Activated CD4-positive, CD25-positive, alpha-beta regulatory T cell treated with anti-CD3 and anti-CD28 coated beads, Interleukin-2, amount 50 U/mL, for 72 hours (primary cell): ENCODE measurements around the gene CCL8.

Experiments
- DNase-seq: peaks from one replicate; pipeline ENCODE4 v3.0.0; 2021

CCL8 gene

GRCh38 chr17:34319039-34319483 lies at the start of gene CCL8:
CCL8 (plus strand) TSS chr17:34319435; CDS start chr17:34319502, 67 bp downstream.
- no peak for DNase-seq

- no peak for DNase-seq
Measured at GRCh38 chr17:34269969-34270368, 49.3 kb upstream of the CCL8 start, which contains the start of gene CCL7. CCL7 (plus strand) TSS chr17:34270221; CDS start chr17:34270291, 70 bp downstream.

GRCh38 chr17:34275881-34276280 lies 43.4 kb upstream of the CCL8 start:
- no peak for DNase-seq

- DNase-seq = no peak
Measured at GRCh38 chr17:34276826-34277225, 42.4 kb upstream of the CCL8 start.

- DNase-seq = no peak
Measured at GRCh38 chr17:34283571-34283970, 35.7 kb upstream of the CCL8 start.

- DNase-seq = no peak
Measured at GRCh38 chr17:34285286-34285792, 33.9 kb upstream of the CCL8 start, which contains the start of gene CCL11. CCL11 (plus strand) TSS chr17:34285742; CDS start chr17:34285809, 67 bp downstream.

GRCh38 chr17:34287875-34288274 lies 31.4 kb upstream of the CCL8 start:
- no peak for DNase-seq

- DNase-seq = no peak
Measured at GRCh38 chr17:34290586-34290985, 28.6 kb upstream of the CCL8 start.

GRCh38 chr17:34291721-34292348 lies 27.4 kb upstream of the CCL8 start:
- no peak for DNase-seq

- no peak for DNase-seq
Measured at GRCh38 chr17:34299027-34299426, 20.2 kb upstream of the CCL8 start.

GRCh38 chr17:34299956-34300577 lies 19.2 kb upstream of the CCL8 start:
- no peak for DNase-seq

- no peak for DNase-seq
Measured at GRCh38 chr17:34300652-34301370, 18.4 kb upstream of the CCL8 start.

GRCh38 chr17:34301986-34302385 lies 17.2 kb upstream of the CCL8 start:
- no peak for DNase-seq

- no peak for DNase-seq
Measured at GRCh38 chr17:34302636-34303035, 16.6 kb upstream of the CCL8 start.

GRCh38 chr17:34303606-34304005 lies 15.6 kb upstream of the CCL8 start:
- no peak for DNase-seq

GRCh38 chr17:34305061-34305460 lies 14.2 kb upstream of the CCL8 start:
- no peak for DNase-seq

GRCh38 chr17:34305606-34306005 lies 13.6 kb upstream of the CCL8 start:
- no peak for DNase-seq

- no peak for DNase-seq
Measured at GRCh38 chr17:34306466-34306865, 12.8 kb upstream of the CCL8 start.

GRCh38 chr17:34307110-34307509 lies 12.1 kb upstream of the CCL8 start:
- no peak for DNase-seq

GRCh38 chr17:34308371-34308770 lies 10.9 kb upstream of the CCL8 start:
- no peak for DNase-seq

- no peak for DNase-seq
Measured at GRCh38 chr17:34311291-34311690, 7.9 kb upstream of the CCL8 start.

GRCh38 chr17:34312080-34312479 lies 7.2 kb upstream of the CCL8 start:
- DNase-seq = no peak

- no peak for DNase-seq
Measured at GRCh38 chr17:34313164-34313563, 6.1 kb upstream of the CCL8 start.

GRCh38 chr17:34314279-34314678 lies 5.0 kb upstream of the CCL8 start:
- no peak for DNase-seq
